T-helper 1 cell treated with Interleukin-12 subunit alpha and Interleukin-12 subunit beta and Interleukin-4 antibody, amounts not matched to agents 30 ng/mL and 1 ng/mL, for 36 hours (primary cell): ENCODE data around the gene ADIPOR2. TPM values are rescaled to one million over a fixed set of nuclear protein-coding genes. Genes with fewer than 3 reads are reported as not detected.
"Not testable (repeated sequence)": the region's sequence is repeated elsewhere in the genome, so short reads cannot be mapped to it uniquely, and the experiment has no call there.

Source experiments
- intact Hi-C: fragments of 100-400 bp; cut with micrococcal nuclease; formaldehyde crosslinking; loops from one replicate; pipeline ENCODE4 v1.15.1; 2024
- total RNA-seq: library from RNA; stranded (reverse); gene quantifications from 2 replicates; pipeline ENCODE4 v1.2.3, GENCODE V29; 2022

The ADIPOR2 gene
- total RNA-seq, 1 donor from 2014 or later: 55.8 TPM

DNA sequence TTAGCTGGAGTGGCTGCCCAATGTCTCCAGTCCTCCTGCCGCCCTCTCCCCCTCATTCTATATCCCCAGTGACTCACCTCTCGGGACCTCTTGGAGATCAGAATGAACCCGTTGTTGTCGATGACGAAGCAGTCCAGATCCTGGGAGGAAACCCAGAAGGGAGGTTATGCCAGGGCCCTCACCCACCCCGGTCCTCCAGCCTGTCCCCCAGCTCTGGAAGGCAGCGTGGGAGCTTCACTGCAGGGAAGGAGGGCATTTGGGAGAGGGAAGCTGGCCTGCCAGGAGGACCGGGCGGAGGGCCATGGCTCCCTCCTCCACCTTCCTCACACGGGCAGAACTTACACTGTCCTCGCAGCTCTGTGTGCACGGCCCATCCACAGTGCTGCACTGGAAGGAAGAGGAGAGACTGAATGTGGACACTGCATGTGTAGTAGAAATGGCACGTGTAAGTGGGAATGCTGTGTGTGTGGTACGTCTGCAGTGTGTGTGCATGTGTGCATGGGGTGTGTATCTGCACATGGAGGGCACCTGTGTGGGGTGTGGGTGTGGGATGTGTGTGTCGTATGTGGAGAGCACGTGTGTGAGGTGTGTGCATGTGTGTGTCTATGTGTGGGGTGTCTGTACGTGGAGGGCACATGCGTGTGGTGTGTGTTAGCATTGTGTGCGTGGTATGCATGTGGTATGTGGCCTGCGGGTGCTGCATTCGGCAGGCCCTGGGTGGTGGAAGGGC is 119.5 kb downstream of the ADIPOR2 start:
- intact Hi-C loops: no loop called here

DNA sequence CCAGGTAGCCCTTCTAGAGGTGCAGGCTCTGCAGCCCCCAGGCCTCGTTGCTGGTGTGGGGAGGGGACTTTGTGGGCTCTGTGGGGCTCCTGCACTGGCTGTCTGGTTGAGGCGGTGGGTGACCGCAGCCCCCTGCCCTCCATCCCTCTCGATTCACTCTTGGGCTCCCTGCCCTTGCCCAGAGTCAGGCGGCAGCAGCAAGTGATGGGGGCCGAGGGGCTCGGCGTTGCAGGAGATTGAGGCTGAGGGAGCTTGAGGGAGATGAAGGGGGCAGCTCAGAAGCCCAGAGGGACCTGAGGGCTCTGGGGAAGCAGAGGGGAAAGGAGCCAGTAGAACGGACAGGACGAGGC is 120.0 kb downstream of the ADIPOR2 start:
- intact Hi-C loops: no loop called here

DNA sequence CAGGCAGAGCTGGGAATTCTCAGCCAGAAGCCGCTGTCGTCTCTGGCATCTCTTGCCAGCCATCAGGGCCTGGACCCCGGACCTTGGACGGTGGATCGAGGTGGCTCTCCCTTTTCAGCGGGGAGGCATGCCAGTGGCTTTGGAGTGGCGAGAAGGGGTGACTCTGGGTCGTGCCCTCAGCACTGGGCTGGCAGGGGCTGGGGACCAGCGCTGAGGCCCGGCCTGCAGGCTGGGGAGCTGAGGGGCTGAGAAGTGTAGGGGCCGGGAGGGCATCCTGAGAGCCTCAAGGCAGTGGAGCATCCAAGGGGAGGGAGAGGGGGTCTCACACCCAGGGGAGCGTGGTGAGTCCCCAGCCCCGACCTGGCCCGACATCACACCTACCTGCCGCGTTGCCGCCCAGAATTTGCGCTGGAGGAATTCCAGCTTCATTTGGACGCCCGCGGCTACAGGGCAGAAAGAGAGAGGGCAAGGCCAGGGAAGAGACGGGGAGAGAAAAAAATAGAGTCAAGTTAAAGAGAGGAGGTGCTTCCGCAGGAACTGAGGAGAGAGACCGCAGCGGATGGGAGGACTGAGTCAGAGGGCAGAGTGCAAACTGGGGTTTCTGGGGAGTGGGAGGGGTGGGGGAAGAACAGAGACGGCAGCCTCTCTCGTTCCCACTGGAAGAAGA is 120.5 kb downstream of the ADIPOR2 start:
- intact Hi-C loops: no loop called here

DNA sequence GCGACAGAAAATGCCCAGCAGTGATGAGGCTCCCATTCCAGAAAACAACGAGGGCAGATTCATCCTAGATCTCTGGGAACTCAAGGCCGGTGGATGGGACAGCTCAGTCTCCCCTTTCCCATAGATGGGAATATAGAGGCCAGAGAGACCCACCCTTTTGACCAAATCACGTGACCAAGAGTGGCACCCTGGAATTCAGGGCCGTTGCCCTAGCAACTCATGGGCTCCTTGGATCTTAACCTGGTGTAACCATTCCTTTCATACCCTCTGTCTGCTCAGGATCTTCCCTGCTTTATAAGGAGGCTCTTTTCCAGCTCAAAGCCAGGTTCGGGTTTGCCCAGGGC is 121.0 kb downstream of the ADIPOR2 start:
- intact Hi-C loops: no loop called here

DNA sequence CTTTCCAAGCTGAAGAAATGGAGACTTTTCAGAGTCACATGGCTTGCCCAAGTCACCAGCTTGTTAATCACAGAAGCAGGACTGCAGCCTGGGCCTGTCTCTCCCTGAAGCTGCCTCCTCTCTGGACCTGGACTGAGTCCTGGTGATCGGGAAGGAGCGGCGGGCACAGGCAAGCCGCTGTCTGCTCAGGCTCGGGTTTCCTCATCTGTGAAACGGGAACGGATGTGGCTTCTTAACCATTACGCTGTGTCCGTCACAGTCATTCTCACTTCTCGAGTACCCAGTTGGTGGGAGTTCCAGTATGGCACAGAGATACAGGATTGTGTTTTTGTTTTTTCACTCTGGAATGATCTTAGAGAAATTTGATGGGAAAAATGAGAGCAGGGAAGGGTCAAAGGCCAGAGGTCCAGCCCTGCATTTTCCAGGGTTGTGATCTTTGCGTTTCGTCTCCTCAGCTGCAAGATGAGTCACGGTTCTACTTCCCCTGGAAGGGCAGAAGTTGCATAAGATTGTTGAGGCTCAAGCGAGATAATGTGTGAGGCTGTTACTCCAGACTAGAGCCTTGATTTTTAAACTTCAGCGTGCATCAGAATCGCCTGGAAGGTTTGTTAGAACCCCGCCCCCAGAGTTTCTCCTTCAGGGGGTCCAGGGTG is 121.9 kb downstream of the ADIPOR2 start:
- intact Hi-C loops: no loop called here

DNA sequence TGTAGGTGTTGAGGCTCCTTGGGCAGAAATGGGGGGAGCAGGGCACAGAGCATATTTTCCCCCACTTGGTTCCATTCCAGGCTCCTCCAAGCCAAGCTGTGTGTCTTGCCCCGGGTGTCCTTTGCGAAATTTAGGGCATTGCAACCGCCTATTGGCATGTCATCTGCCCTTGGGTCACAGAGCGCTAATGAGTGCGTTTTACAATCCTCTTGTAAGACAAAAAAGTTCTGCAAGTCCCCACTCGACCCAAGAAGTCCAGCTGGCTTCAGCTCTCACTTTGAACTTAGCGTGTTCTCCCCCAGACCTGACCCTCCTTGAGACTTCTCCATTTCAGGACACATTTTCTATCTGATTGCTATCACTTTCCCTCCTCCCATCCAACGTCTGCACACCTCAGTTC is 123.4 kb downstream of the ADIPOR2 start:
- intact Hi-C loops: no loop called here

DNA sequence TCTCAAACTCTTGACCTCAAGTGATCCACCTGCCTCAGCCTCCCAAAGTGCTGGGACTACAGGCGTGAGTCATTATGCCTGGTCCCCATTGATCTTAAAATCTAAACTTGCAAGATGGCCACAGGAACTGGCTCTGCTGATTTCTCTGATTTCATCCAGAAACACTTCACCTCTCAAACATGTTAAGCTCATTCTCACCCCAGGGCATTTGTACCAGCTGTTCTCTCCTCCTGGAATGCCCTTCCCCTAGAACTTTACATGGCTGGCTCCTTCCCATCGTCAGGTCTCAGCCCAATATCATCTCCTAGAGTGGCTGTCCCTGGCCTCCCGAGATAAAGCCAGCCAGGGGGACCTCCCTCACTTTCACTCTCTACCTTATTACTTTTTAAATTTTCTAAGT is 124.2 kb downstream of the ADIPOR2 start:
- intact Hi-C loops: no loop called here

DNA sequence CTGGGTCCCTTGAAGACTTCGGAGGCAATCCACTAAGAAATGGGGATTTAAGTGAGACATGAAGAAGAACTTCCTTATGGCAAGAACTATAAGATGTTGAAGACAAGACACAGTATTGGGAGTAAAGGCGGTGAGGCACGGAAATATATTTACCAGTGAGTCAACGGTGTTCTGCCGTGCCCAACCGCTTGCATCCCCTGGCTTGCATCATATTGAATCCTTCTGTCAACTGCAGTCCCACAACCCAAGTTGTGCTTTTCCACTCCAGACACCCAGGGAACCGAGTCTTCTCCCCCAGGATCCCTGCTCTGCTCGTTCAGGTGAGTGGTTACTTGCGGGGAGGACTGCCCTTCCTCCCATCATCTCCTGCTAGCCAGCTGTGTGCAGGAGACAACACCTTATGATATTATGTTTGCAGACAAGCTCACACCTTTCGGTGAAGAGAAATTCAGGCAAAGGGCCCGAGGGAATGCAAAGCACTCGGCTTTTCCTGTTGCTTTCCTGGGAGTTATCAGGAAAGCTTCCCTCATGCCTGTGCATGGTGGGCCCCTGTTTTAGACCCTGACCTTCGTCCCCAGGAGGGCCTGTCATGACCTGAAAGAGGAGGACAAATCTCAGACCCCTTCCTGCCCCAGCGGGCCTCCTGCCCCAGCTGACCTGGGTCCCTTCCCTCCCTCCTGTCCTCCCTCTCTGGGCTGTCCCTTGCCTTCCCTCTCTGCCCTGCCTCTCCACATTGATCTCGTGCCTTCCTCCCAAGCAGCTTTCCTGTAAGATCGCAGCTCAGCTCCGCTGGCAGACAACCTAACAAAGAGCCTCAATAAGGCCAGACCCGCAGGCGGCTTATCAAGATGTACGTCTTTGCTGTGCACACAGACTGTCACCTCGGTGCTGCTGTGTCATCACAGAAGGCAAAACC is 125.2 kb downstream of the ADIPOR2 start:
- intact Hi-C loops: no loop called here

DNA sequence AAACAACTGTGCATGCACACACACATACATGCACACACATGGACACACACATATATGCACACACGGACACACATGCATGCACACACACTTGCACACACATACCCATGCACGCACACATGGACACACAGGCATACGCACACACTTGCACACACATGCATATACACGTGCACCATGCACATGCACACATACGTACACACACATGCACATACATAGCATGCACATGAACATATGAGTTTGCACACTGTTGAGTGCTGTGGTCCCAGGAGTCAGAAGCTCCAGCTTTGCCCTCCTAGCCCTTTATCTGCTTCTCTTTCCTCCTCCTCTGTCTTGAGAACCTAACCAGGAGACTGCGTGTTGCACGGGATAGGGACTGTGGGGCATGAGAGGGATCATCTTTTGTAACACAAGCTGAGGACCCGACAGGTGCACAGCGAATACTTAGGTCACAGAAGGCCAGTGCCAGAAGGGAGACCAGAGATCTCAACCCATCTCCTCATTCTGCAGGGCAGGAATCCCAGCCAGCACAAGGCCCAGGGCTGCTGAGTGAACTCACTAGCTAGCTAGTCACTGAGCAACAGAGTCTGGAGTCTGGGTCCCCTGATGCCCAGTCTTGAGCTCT is 126.0 kb downstream of the ADIPOR2 start:
- intact Hi-C loops: no loop called here

DNA sequence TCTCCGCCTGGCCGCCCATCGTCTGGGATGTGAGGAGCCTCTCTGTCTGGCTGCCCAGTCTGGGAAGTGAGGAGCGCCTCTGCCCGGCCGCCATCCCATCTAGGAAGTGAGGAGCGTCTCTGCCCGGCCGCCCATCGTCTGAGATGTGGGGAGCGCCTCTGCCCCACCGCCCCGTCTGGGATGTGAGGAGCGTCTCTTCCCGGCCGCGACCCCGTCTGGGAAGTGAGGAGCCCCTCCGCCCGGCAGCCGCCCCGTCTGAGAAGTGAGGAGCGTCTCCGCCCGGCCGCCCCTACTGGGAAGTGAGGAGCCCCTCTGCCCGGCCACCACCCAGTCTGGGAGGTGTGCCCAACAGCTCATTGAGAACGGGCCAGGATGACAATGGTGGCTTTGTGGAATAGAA is 127.1 kb downstream of the ADIPOR2 start:
- intact Hi-C loops: not testable (repeated sequence)

DNA sequence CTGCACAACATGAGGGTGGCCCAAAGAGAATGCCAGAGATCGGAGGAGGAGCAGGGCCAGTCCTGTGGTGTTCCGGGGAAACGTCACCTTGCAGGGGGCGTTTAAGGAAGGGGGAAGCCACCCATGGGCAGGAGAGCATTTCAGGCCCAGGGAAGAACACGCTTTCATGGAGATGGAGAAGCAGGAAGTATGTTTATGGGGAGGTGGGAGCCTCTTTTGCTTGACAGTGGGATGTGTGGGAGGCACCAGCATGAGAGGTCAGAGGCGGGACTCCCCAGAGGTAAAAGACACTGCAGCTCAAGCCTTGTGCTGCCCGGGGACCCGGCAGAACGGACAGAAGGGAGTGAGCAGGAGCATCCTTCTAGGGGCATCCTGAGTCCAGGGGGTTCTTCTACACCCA is 128.2 kb downstream of the ADIPOR2 start:
- intact Hi-C loops: no loop called here

DNA sequence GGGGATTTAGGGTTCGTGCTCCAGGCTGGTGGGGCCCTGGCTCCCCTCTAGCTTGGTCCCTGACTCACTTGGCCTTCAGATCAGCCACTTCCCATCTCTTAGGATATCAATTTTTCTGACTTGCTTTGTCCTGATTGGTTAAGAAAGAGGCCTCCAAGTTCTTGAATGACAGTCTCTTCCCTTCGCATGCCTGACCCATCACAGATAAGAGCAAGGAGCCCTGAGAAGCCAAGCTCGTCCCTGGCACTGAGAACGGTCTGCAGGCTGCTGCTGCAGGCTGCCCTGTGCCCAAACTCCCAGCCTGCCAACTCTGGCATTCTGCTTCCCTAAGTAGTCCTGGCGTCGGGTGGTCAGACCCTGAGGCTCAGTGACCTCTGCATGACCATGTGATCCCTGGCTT is 128.7 kb downstream of the ADIPOR2 start:
- intact Hi-C loops: no loop called here

DNA sequence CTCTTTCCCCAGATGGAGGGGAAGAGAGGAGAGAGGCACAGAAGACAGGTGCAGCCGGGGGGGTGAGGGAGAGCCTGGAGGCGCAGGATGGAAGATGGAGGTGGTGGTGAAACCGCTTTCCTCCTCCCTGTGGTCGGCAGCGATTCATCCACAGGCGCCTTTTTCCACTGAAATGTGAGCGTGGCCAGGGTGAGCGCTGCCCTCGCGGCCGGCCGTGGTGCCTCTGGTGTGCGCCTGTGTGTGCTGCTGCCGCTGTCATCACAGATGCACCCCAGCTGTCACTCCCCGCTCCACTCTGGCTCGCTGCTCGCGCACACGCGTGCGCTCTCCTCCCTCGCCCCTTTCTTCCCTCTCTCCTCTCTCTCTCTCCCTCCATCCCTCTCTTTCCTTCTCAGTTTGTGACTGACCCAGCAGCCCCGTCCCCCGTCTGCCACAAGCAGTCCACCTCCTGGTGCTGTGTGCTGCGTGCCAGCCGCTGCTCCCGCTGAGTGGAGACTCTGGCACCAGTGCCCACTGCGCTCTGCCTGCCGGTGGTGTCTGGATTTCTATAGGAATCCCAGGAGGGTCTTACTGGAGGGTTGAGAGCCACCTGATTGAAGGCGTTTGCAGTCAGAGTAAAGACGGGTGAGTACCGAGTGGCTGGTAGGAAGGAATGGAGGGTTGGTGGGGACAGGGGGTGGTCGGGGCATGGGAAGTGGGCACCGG is 129.5 kb downstream of the ADIPOR2 start, which contains the start of gene LRTM2:
Gene LRTM2, plus strand, starts transcription at position 375 of the 705 bp plus-strand sequence. CDS start 7,584 bp downstream, outside the sequence.
- intact Hi-C loops: no loop called here

DNA sequence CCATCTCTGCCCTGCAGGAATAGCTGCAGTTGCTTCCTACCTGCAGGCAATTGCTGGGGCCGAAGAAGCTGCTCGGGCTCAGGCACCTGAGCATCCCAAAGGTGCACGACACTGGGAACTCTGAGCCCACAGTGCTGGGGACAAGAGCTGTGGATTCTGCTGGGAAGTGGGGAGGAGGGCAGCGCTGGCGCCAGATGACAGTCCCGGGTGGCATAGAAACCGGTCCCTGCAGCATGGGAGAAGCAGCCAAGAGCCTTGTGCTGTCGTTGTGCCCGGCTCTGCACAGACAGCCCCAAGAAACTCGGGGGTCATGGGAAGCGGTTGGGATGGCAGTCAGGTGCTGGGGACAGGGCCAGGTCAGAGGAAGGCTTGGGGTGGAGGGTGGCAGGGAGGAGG is 130.0 kb downstream of the ADIPOR2 start:
- intact Hi-C loops: no loop called here

DNA sequence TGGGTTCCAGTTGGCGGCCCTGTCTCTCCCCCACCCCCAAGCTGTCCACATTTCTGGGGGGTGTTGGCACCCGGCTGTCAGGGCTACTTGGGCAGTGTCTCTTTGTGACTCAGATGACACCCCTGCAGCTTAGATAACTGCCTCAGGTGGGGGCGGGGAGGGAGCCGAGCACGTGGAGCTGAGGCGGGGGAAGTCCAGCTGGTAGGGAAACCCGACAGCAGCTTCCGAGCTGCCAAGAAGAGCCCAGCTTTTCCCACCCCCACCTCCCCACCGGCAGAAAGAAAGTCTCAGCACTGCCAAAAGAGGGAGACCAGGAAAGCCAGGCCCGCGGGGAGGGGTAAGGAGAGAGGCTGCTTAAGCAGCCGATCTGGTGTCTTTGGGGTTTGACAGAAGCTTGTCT is 130.9 kb downstream of the ADIPOR2 start:
- intact Hi-C loops: no loop called here

DNA sequence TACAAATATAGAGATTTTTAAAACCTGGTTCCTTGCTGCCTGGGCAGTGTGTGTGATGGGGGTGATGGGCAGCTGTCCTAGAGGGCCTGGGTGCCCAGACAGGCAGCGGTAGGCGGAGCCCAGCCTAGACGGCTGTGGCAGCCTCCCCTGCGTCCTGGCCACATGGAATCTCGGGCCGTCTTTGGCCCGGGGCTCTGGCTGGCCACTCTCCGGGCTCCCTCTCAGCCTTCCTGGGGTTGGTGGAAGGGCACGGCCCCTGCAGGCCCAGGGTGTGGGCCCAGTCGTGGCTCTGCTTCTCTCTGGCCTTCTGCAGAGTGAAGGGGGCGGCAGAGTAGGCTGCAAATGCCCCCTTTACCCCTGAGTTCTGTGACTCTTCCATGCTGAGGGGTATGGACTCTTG is 131.8 kb downstream of the ADIPOR2 start:
- intact Hi-C loops: no loop called here

DNA sequence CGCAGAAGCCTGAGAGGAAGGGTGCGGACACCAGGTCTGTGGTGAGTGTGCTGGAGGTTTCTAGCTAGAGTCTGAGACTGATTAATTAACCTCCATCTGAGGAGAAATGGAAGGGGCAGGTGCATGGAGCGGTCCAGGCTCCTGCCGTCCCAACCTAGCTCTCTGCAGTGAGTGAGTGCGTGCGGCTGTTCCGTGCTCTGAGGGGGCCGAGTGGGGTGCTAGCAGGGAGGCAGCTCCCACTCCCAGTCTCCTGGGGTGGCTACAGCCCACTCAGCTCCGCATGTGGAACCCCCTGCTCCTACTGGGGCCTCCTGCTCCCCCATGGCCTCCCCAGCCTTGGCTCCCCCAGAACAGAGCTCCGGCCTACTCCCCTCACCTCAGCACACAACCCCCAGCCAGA is 132.4 kb downstream of the ADIPOR2 start:
- intact Hi-C loops: no loop called here

DNA sequence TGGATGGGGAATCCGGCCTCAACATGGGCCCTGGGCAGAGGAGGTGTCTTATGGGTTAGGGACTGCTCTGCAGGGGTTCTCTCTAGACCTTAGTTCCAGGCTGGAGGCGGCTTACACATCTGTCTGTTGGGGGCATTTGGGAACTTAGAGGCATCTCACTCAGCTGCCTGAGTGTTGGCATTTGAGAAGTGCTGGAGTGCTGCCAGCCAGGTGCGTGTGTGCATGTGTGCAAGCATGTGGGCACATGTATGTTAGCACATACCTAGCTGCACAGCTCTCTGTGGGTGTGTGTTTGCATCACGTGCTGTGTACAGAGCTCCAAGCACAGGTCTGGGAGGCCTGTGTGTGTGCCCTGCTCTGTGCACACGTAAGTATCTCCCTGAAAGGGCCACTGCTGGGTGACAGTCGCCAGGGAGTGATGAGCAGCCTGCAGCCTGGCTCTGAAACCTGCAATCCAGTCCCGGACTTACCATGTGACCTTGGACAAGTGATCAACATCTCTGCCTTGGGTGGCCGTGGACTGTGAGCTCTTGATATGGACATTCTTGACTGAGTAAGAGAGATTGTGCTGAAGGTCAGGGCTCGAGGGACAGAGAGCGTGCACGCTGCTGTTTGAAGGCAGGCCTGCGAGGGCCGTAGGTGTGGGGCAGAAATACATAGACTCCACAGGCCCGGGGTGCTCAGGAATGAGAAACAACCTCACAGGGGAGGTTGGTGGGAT is 134.7 kb downstream of the ADIPOR2 start:
- intact Hi-C loops: no loop called here

DNA sequence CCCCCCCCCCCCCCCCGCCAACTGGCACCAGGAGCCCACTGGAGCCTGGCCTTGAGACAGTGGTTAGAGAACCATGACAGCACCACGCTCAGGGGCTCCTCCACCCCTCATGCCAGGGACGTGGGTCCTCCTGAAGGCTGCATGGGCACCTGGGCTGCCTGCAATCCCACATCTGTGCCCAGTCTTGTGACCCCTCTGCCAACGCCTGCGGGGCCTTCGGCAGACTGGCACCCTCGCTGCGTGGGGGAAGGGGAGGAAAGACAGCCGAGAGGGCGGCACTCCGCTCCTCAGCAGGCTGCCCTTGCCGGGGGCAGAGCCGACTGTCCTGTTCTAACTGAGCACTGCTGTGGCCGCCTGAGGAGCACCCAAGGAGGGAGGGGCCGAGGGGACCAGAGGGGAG is 135.5 kb downstream of the ADIPOR2 start:
- intact Hi-C loops: no loop called here
